ENCODE measurements around the gene SLC6A20. TPM values are rescaled to one million over a fixed set of nuclear protein-coding genes. Genes with fewer than 3 reads are reported as not detected.

The SLC6A20 gene
- total and polyA plus RNA-seq, 2 experiments from 2014 or later = 0.05 to 0.14 TPM

- ATAC-seq (peak; percentile 55), DNase-seq (ENCODE audit: low spot score) (no peak)
- Histone ChIP-seq H3K27ac (ENCODE audit: low read depth) (no peak overlapping the region), H2AFZ (0 out of 2 replicates have a peak overlapping the region, but pooled peaks have one; percentile 47), H3F3A (replicated peaks; ENCODE audit: low read depth) (no peaks in the 10 kb centered on the region), H3K9me2 (ENCODE audit: insufficient read depth) (0 out of 2 replicates have a peak, but pooled peaks cover 9% of the 10 kb centered on the region), H3K4me1 (ENCODE audit: insufficient read depth) (peaks cover 6% of the 10 kb centered on the region), H3K79me2 (replicated peaks; ENCODE audit: insufficient read depth) (no peaks in the 10 kb centered on the region), H3K36me3 (ENCODE audit: insufficient read depth) (no peaks in the 10 kb centered on the region), H3K4me3 (no peak overlapping the region), H4K20me1 (replicated peaks; ENCODE audit: insufficient read depth) (no peaks in the 10 kb centered on the region), H3K27me3 (ENCODE audit: insufficient read depth) (no peaks in the 10 kb centered on the region), H3K4me2 (no peak overlapping the region)
- Mint-ChIP-seq H3K4me3 (no peak overlapping the region), H3K27me3 (ENCODE audit: insufficient read depth, low read depth, poor library complexity) (no peaks in the 10 kb centered on the region), H3K9me3 (0 out of 3 replicates have a peak, but pooled peaks cover 2% of the 10 kb centered on the region), H3K36me3 (ENCODE audit: low read depth) (no peaks in the 10 kb centered on the region; the same call in 2 of the 3 replicates), H3K27ac (no peak overlapping the region), H3K4me1 (peaks cover 12% of the 10 kb centered on the region)
- TF ChIP-seq NANOG (IDR thresholded peaks at IDR 0.05; ENCODE audit: borderline replicate concordance) (no peak), EZH2 (IDR thresholded peaks at IDR 0.05; ENCODE audit: low read depth, unreplicated experiment) (no peak), ZNF331 (CRISPR knock-in tag; IDR thresholded peaks at IDR 0.05; ENCODE audit: low read depth) (no peak), CREB1 (CRISPR knock-in tag; IDR thresholded peaks at IDR 0.05; ENCODE audit: low read depth) (no peak), ZNF462 (CRISPR knock-in tag; IDR thresholded peaks at IDR 0.05) (no peak), STAT1 (IDR thresholded peaks at IDR 0.05; ENCODE audit: unreplicated experiment) (no peak), POLR2AphosphoS5 (IDR thresholded peaks at IDR 0.05; ENCODE audit: low read depth) (no peak), JUNB (IDR thresholded peaks at IDR 0.05; ENCODE audit: unreplicated experiment) (no peak), ZNF114 (CRISPR knock-in tag; IDR thresholded peaks at IDR 0.05) (no peak), EZH2phosphoT487 (IDR thresholded peaks at IDR 0.05; ENCODE audit: unreplicated experiment) (no peak)
- TF ChIP-seq, protein P1, sequence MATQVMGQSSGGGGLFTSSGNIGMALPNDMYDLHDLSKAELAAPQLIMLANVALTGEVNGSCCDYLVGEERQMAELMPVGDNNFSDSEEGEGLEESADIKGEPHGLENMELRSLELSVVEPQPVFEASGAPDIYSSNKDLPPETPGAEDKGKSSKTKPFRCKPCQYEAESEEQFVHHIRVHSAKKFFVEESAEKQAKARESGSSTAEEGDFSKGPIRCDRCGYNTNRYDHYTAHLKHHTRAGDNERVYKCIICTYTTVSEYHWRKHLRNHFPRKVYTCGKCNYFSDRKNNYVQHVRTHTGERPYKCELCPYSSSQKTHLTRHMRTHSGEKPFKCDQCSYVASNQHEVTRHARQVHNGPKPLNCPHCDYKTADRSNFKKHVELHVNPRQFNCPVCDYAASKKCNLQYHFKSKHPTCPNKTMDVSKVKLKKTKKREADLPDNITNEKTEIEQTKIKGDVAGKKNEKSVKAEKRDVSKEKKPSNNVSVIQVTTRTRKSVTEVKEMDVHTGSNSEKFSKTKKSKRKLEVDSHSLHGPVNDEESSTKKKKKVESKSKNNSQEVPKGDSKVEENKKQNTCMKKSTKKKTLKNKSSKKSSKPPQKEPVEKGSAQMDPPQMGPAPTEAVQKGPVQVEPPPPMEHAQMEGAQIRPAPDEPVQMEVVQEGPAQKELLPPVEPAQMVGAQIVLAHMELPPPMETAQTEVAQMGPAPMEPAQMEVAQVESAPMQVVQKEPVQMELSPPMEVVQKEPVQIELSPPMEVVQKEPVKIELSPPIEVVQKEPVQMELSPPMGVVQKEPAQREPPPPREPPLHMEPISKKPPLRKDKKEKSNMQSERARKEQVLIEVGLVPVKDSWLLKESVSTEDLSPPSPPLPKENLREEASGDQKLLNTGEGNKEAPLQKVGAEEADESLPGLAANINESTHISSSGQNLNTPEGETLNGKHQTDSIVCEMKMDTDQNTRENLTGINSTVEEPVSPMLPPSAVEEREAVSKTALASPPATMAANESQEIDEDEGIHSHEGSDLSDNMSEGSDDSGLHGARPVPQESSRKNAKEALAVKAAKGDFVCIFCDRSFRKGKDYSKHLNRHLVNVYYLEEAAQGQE (IDR thresholded peaks at IDR 0.05; ENCODE audit: unreplicated experiment) = no peak
- TF ChIP-seq, protein P2, sequence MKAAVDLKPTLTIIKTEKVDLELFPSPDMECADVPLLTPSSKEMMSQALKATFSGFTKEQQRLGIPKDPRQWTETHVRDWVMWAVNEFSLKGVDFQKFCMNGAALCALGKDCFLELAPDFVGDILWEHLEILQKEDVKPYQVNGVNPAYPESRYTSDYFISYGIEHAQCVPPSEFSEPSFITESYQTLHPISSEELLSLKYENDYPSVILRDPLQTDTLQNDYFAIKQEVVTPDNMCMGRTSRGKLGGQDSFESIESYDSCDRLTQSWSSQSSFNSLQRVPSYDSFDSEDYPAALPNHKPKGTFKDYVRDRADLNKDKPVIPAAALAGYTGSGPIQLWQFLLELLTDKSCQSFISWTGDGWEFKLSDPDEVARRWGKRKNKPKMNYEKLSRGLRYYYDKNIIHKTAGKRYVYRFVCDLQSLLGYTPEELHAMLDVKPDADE (IDR thresholded peaks at IDR 0.05) = no peak
- TF ChIP-seq, protein P3, sequence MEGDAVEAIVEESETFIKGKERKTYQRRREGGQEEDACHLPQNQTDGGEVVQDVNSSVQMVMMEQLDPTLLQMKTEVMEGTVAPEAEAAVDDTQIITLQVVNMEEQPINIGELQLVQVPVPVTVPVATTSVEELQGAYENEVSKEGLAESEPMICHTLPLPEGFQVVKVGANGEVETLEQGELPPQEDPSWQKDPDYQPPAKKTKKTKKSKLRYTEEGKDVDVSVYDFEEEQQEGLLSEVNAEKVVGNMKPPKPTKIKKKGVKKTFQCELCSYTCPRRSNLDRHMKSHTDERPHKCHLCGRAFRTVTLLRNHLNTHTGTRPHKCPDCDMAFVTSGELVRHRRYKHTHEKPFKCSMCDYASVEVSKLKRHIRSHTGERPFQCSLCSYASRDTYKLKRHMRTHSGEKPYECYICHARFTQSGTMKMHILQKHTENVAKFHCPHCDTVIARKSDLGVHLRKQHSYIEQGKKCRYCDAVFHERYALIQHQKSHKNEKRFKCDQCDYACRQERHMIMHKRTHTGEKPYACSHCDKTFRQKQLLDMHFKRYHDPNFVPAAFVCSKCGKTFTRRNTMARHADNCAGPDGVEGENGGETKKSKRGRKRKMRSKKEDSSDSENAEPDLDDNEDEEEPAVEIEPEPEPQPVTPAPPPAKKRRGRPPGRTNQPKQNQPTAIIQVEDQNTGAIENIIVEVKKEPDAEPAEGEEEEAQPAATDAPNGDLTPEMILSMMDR (conservative IDR thresholded peaks at IDR 0.05; ENCODE audit: low read depth in 2 of 2) = no peak
These were observed 16.3 kb downstream of the SLC6A20 start for GRCh38 chr3:45779746-45780735.
